ENCODE measurements around the gene CHMP4A.
A peak's percentile ranks its signal among the peaks of the same experiment; 100 is the strongest.
"Not testable (repeated sequence)": the region's sequence is repeated elsewhere in the genome, so short reads cannot be mapped to it uniquely, and the experiment has no call there.

CHMP4A gene

DNA sequence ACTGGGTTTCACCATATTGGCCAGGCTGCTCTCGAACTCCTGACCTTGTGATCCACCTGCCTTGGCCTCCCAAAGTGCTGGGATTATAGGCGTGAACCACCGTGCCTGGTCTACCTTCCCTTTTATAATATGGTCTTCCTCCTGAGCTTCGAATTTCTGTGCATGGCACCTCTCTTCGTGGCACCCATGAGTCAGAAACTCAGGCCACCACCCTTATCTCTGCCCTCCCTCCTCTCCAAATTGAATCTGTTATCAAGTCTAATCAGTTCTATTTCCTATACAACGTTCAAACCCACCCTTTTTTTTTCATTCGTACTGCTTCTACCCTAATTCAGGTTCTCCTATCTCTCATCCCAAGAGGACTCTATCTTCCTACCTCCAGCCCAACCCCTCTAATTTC is 34.1 kb upstream of the CHMP4A start:
- DNase-seq (ENCODE audit: low read depth) = no peak

- no peak for DNase-seq (ENCODE audit: low read depth)
Observed at GRCh38 chr14:24246765-24247212, 33.5 kb upstream of the CHMP4A start.

GRCh38 chr14:24245350-24245749 is 32.1 kb upstream of the CHMP4A start:
- DNase-seq (ENCODE audit: low read depth) = not testable (repeated sequence)

- no peak for DNase-seq (ENCODE audit: low read depth)
Observed at GRCh38 chr14:24243336-24243836, 30.1 kb upstream of the CHMP4A start.

DNA sequence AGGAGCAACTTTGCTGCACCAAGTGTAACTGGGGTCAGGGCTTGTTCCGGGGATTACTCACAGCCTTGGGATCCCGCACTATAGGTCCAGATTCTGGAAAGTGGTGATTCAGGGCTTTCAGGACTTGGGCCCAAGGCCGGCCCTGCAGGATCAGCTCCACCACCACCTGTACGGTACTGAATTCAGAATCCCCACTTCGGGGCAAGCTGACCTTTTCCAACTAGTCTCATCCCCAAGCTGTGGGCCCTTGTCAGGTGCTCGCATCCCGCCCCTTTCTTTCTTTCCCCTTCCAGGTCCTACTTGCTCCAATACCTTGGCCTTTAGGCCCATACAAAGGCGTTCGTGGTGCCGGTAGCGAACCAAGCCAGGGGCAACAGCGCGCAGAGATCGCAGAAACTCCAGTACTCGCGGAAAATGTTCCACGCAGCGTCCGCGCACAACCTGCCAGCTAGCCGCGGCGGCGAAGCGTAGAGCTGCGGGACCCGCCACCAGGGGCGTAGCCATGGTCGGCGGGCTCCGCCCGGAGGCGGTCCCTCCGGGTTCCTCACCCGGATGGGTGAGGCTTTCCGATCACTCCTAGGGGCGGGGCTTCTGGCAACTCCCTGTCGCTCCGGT is 28.6 kb upstream of the CHMP4A start:
- peak; percentile 88 for DNase-seq (ENCODE audit: low read depth)

- no peak for DNase-seq (ENCODE audit: low read depth)
Observed at GRCh38 chr14:24240110-24240918, 27.0 kb upstream of the CHMP4A start.

DNA sequence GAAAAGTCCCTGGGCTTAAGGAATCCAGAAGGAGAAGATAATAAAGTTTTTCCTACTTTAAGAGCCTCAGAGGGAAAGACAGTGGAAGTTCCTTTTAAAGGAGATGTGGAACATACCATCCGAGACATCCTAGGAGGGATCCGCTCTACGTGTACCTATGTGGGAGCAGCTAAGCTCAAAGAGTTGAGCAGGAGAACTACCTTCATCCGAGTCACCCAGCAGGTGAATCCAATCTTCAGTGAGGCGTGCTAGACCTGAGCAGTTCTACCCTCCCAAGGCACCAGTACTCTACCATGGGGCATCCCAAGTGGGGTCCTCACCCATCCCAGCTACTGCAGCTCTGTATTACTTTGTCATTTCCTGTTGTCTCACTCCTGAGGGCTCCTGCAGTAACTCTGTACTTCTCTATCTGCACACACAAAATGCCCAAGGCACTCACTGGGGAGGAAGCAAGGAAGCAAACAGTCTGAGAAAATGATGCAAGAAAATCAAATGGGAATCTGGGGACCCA is 25.3 kb upstream of the CHMP4A start:
- DNase-seq (ENCODE audit: low read depth) = no peak

DNA sequence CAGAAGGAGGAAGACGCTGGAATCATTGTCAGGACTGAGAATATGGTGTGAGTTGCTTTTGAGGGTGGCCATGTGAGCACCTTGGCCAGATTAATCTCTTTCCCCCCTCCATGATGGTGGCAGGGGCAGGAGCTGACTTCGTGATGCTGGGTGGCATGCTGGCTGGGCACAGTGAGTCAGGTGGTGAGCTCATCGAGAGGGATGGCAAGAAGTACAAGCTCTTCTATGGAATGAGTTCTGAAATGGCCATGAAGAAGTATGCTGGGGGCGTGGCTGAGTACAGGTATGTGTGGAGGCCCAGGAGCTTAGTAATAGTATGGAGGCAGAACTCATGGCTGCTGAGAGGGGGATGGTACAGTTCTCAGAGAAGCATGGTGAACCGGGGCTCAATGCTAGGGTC is 24.8 kb upstream of the CHMP4A start:
- DNase-seq (ENCODE audit: low read depth) = no peak

GRCh38 chr14:24237463-24237955 is 24.2 kb upstream of the CHMP4A start:
- DNase-seq (ENCODE audit: low read depth) = no peak

DNA sequence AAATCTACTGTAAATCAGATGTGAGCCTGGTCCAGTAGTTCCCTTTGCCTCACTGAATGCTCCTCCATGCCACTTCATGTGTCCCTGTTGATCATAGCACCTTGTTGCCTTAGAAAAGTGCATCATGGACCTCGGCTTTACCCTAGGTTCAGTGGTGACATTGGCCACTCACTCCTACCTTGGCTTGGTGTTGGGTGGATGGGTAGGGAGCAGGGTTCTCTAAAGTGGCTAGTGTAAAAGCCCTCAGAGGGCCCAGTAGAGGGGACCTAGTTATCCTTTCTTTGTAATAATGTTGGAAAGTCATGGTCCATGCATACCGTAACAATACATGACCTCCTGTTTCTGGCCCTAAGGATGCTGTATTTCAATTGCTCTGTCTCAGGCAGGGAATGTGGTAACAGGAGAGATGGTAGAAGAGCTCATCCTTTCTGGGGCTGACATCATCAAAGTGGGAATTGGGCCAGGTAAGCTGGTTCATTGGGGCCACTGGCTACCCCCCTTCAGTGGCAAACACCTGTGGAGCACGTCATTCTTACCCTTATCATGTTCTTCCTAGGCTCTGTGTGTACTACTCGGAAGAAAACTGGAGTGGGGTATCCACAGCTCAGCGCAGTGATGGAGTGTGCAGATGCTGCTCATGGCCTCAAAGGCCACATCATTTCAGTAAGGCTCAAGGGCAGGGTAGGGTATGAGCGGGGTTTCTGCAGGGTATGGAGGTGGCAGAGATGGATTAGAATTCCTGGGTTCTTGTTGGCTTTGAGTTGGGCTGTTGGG is 23.6 kb upstream of the CHMP4A start:
- DNase-seq (ENCODE audit: low read depth) = no peak

DNA sequence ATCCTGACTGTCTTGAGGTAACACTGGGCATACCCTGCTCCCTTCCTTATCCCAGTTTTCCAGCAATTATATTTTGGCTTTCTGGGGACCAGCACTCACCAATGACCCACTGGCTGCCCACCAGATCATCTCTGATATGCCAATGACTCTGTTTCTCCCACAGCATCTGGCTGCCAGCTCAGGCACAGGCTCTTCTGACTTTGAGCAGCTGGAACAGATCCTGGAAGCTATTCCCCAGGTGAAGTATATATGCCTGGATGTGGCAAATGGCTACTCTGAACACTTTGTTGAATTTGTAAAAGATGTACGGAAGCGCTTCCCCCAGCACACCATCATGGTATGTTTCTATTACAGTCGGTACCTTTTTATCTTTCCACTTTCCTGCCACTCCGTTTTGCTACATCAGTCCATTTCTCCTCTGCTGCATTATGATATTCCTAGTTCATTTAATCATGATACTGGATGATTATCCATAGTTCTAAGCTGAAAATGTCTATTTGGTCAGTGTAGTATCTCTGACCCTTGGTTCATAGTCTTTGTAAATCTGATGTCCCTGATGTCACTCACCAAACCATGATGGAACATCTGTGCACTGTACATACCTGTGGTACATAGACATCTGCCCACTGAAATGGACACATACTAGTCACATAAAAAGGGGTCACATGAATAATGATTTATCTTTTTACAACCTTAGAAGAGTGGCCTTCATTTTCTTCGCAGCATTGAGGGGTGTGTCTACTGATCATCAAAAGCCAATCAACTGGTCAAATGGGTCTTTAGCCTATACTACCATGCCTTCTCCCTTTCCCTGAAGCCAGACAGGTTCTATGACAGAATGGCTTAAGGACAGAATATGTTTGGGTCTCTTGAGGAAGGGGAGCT is 22.8 kb upstream of the CHMP4A start:
- DNase-seq (ENCODE audit: low read depth) = no peak

DNA sequence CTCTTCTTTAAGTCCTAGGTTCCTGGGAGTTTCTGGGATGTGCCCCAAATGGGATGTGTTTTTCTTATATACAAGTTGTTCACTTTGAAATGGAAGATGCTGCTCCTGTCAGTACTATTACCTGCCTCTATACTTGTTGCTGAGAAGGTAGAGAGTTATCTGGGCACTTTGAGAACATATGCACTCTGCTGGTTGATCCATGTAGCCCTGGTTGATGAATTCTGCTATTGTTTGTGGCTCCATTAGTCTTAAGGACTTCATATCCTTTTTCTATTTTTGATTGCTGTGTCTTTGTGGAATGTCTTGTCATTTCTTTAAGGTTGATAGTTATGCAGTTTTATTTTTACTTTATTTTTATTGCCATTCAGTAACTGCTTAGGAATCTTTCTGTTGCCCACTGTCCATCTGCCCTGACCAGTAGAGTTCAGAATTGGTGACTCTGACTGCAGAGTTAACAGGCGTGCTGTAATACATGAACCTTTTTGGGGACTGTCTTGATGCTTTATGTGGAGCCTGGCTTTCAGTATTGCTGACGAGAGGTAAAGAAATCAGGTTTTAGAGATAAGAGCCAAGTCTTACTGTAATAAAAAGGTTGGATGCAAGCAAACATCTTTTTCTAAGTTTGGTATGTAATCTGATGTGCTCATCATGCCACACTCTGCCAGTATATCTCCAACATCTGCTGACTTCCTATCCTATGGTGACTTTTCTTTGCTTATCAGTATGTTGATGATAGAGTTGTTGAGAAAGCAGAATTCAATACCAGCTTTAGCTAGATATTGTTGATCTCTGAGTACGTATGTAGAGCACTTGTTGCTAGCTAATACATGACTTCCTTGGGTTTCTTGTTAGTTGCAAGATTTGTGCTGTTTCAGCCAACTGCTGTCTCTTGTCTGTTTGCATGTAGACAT is 21.1 kb upstream of the CHMP4A start:
- no peak for DNase-seq (ENCODE audit: low read depth)

GRCh38 chr14:24233538-24233866 is 20.2 kb upstream of the CHMP4A start:
- no peak for DNase-seq (ENCODE audit: low read depth)

GRCh38 chr14:24232645-24233537 is 19.6 kb upstream of the CHMP4A start, which contains the start of gene GMPR2:
Gene GMPR2 (plus strand): TSS chr14:24232929. CDS start chr14:24233254, 325 bp downstream.
- DNase-seq (ENCODE audit: low read depth) = no peak

DNA sequence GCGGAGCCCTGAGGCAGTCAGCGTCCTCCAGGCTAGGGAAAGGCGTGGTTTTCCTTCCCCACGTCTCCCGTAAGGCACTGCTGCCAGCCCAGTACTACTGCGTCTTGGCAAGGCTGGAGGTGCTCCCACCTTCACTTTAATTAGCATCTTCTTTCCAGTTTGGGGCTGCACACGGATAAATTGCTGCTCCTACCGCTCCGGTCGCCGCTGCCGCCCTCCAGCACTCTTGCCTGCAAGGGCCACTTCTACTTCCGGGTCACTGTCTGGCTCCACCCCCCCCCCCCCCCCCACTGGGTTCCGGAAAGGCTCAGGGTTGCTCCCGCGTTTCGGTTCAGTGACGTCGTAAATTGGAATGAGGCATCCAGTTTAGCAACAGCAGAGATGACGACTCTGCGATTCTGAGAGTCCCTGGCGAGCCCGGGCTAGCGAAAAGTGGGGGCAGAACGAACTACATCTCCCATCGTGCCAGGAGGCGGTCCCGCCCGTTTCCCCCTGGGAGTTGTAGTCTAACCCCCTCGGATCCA is 18.9 kb upstream of the CHMP4A start, which contains the start of gene NEDD8:
NEDD8 (minus strand) TSS at position 247 of the 524 bp plus-strand sequence; CDS start at position 147, 100 bp downstream.
- DNase-seq (ENCODE audit: low read depth) = peak; percentile 82

DNA sequence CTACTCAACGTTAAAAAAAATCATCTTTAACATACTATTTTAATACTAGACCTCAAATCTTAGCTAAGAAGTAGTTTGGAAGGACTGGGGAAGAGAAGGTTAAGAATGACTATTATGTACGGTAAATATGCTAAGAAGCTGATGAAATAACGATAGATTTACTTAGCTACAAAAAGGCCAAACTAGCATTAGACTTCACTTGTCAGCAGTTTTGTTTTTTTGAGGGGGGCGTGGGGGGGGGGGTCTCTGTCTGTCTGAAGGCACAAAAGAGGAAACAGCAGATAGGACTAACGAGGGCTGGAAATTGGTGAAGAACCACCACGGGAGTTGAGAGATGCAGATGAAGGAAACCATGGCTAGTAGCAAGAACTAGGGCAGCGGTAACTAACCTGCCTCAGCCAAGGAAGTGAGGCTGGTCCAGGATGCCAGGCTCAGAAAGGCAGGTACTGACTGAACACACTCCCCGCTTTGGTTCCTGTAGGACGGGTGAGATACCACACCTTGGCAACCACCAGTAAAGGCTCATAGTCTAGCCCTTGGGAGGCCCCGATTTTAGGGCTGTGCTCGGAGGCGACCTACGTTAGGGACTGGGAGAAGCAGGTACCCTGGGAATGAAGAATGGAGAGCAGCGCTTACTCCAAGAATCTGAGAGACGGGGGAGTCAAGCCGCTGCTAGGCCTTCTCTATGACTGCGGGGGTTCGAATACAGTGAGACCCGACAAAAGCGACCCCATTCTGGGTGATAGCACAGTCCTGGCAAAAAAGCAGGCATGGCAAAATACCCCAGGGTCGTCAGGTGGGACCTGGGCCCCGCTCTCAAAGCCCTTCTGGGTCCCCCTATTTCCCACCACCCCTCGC is 18.2 kb upstream of the CHMP4A start:
- DNase-seq (ENCODE audit: low read depth) = no peak

GRCh38 chr14:24228902-24229301 is 15.6 kb upstream of the CHMP4A start:
- no peak for DNase-seq (ENCODE audit: low read depth)

GRCh38 chr14:24226473-24226872 is 13.2 kb upstream of the CHMP4A start:
- DNase-seq (ENCODE audit: low read depth) = no peak

Data from T-helper 22 cell (primary cell).